Sigmoid colon (tissue), 7 donors: ENCODE data around the gene LYRM4. TPM values are rescaled to one million over a fixed set of nuclear protein-coding genes. Genes with fewer than 3 reads are reported as not detected.

Source experiments
- DNase-seq: peaks from one replicate; pipeline ENCODE4 v3.0.0-alpha.2; 2019
- H3K27ac ChIP-seq, 4 donors: fragments of 200-600 bp; sonication (generic); one replicate each; pipeline ENCODE4 v1.5.1; 2016 to 2019; ENCODE audit warnings: mild to moderate bottlenecking in 1 of 4
- H3K27me3 ChIP-seq, 3 donors: fragments of 200-600 bp; sonication (generic); one replicate each; pipeline ENCODE4 v1.5.1; 2019; ENCODE audit warnings: mild to moderate bottlenecking in 1 of 3
- H3K36me3 ChIP-seq, 4 donors: fragments of 200-600 bp; sonication (generic); one replicate each; pipeline ENCODE4 v1.5.1; 2016 to 2019
- H3K4me1 ChIP-seq, 4 donors: fragments of 200-600 bp; sonication (generic); one replicate each; pipeline ENCODE4 v1.5.1; 2017 to 2019
- H3K4me3 ChIP-seq, 4 donors: fragments of 200-600 bp; sonication (generic); one replicate each; pipeline ENCODE4 v1.5.1; 2017 to 2019; ENCODE audit warnings: mild to moderate bottlenecking in 2 of 4, moderate library complexity in 1 of 4
- H3K9me3 ChIP-seq, 4 donors: fragments of 200-600 bp in 3 of 4; sonication (generic) in 3 of 4; one replicate each; pipeline versions ENCODE4 v1.5.1 to v1.6.1; 2013 to 2019
- EP300 ChIP-seq, 4 donors: sonication (generic); formaldehyde crosslinking; IDR thresholded peaks; one replicate each; pipeline ENCODE4 v1.6.1; 2017; ENCODE audit warnings: antibody characterized with exemption in 4 of 4
- POLR2A ChIP-seq, 2 donors: fragments of 450-650 bp; IDR thresholded peaks; one replicate each; pipeline ENCODE4 v1.6.1; 2016; ENCODE audit warnings: antibody characterized with exemption in 2 of 2, mild to moderate bottlenecking in 2 of 2, moderate library complexity in 2 of 2
- POLR2AphosphoS5 ChIP-seq, 4 donors: sonication (generic); formaldehyde crosslinking; IDR thresholded peaks; one replicate each; pipeline ENCODE4 v1.6.1; 2017; ENCODE audit warnings: antibody characterized with exemption in 4 of 4
- WGBS, 2 donors: extraction: QIAGEN DNeasy Blood & Tissue Kit; methylation state at CpG; one replicate each; pipeline ENCODE4 v1.1.7; 2013; 5-methylcytosine and 5-hydroxymethylcytosine counted together
- intact Hi-C: fragments of 100-400 bp; cut with DNase I; formaldehyde crosslinking; loops from one replicate; pipeline ENCODE4 v1.15.1; 2023
- polyA plus RNA-seq, 3 donors: library from polyadenylated mRNA; stranded (reverse); fragments of 200-250 nt; gene quantifications; one replicate each; pipeline ENCODE4 v1.2.3, GENCODE V29; 2013
- total RNA-seq, 4 donors: library from RNA; depleted of rRNA; stranded (reverse); fragments of >200 nt; gene quantifications; one replicate each; pipeline ENCODE4 v1.1.0, GENCODE V29; 2016
- TF ChIP-seq, protein P1 (sequence below), 4 experiments: fragments of 450-650 bp in 3 of 4; fragments of 200-600 bp in 1 of 4; IDR thresholded peaks; one replicate each; pipeline ENCODE4 v1.5.1; 2016 to 2019; ENCODE audit warnings: antibody characterized with exemption in 4 of 4, mild to moderate bottlenecking in 3 of 4, moderate library complexity in 2 of 4
- donor health status: healthy with polysubstance abuse.
- donor health status: Bipolar disorder and iron deficiency.
- donor health status: healthy.

LYRM4 gene
- total and polyA plus RNA-seq, 7 donors: 11.3 to 29.3 (median 22.2) TPM

- Histone ChIP-seq H3K9me3 (no peaks in the 10 kb centered on the region), H3K4me1 (no peaks in the 10 kb centered on the region), H3K27me3 (no peaks in the 10 kb centered on the region), H3K36me3 (no peaks in the 10 kb centered on the region), H3K27ac (no peak overlapping the region), H3K4me3 (no peak overlapping the region)
- DNase-seq: no peak
- 93% methylated on average over 3 of the region's 3 CpGs for WGBS, 2 donors
- intact Hi-C loops: no loop called here
- TF ChIP-seq POLR2AphosphoS5 (IDR thresholded peaks at IDR 0.05) (no peak), EP300 (IDR thresholded peaks at IDR 0.05) (no peak), POLR2A (IDR thresholded peaks at IDR 0.05) (no peak)
- TF ChIP-seq, protein P1, sequence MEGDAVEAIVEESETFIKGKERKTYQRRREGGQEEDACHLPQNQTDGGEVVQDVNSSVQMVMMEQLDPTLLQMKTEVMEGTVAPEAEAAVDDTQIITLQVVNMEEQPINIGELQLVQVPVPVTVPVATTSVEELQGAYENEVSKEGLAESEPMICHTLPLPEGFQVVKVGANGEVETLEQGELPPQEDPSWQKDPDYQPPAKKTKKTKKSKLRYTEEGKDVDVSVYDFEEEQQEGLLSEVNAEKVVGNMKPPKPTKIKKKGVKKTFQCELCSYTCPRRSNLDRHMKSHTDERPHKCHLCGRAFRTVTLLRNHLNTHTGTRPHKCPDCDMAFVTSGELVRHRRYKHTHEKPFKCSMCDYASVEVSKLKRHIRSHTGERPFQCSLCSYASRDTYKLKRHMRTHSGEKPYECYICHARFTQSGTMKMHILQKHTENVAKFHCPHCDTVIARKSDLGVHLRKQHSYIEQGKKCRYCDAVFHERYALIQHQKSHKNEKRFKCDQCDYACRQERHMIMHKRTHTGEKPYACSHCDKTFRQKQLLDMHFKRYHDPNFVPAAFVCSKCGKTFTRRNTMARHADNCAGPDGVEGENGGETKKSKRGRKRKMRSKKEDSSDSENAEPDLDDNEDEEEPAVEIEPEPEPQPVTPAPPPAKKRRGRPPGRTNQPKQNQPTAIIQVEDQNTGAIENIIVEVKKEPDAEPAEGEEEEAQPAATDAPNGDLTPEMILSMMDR (IDR thresholded peaks at IDR 0.05): no peak
Observed at GRCh38 chr6:5150551-5151075, 110.1 kb downstream of the LYRM4 start.

GRCh38 chr6:5149891-5150290 lies 110.9 kb downstream of the LYRM4 start:
- TF ChIP-seq POLR2AphosphoS5 (IDR thresholded peaks at IDR 0.05) (no peak), POLR2A (IDR thresholded peaks at IDR 0.05) (no peak), EP300 (IDR thresholded peaks at IDR 0.05) (no peak)
- TF ChIP-seq, protein P1 (IDR thresholded peaks at IDR 0.05): no peak
- H3K27ac ChIP-seq: no peak overlapping the region
- WGBS, 2 donors: 93 to 94% methylated on average over 6 of the region's 6 CpGs
- intact Hi-C loops: loop anchor here (5.0 kb wide), 1 partner anchor 252 kb away; no protein-coding TSS in a partner anchor
- H3K4me3 ChIP-seq: no peak overlapping the region
- H3K27me3 ChIP-seq: no peaks in the 10 kb centered on the region
- no peaks in the 10 kb centered on the region for H3K36me3 ChIP-seq
- H3K4me1 ChIP-seq: no peaks in the 10 kb centered on the region
- no peak for DNase-seq
- no peaks in the 10 kb centered on the region for H3K9me3 ChIP-seq

DNA sequence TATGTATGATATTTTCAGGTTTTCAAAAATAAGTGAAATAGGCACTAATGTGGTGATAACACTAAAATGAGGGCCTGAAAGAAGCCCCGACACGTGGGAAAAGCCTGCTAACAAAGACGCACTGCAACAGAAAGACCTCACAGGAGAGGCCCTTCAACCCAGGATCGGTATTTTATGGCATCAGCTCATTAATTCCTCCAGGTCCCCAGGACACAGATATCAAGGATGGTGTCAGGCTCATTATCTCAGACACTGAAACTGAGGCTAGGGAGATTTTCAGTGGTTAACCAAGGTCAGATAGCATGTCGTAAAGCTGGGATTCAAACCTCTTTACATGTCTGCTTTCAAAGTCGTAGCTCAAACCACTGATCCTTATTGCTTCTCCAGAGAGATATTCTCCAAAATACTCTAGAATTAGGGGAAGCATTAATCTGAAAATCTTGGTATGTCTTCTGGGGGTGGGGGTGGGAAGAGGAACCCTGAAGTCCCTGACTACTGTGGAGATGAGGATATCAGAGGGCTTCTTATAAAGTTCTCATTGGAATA lies 111.5 kb downstream of the LYRM4 start:
- no peak overlapping the region for H3K4me3 ChIP-seq
- TF ChIP-seq, protein P1 (IDR thresholded peaks at IDR 0.05): no peak
- TF ChIP-seq POLR2AphosphoS5 (IDR thresholded peaks at IDR 0.05) (no peak), POLR2A (IDR thresholded peaks at IDR 0.05) (no peak), EP300 (IDR thresholded peaks at IDR 0.05) (no peak)
- no peak overlapping the region for H3K27ac ChIP-seq
- no peaks in the 10 kb centered on the region for H3K9me3 ChIP-seq
- intact Hi-C loops: loop anchor here (5.0 kb wide), 1 partner anchor 253 kb away; no protein-coding TSS in a partner anchor
- no peaks in the 10 kb centered on the region for H3K36me3 ChIP-seq
- DNase-seq: no peak
- H3K4me1 ChIP-seq: no peaks in the 10 kb centered on the region
- H3K27me3 ChIP-seq: no peaks in the 10 kb centered on the region
- 91 to 93% methylated on average over 6 of the region's 6 CpGs for WGBS, 2 donors

GRCh38 chr6:5146398-5146797 lies 114.4 kb downstream of the LYRM4 start:
- H3K9me3 ChIP-seq: no peaks in the 10 kb centered on the region
- no peak for TF ChIP-seq POLR2A (IDR thresholded peaks at IDR 0.05)
- TF ChIP-seq POLR2AphosphoS5 (IDR thresholded peaks at IDR 0.05): no peak
- no peak for TF ChIP-seq EP300 (IDR thresholded peaks at IDR 0.05)
- TF ChIP-seq, protein P1 (IDR thresholded peaks at IDR 0.05): no peak
- H3K4me3 ChIP-seq: no peak overlapping the region
- H3K27ac ChIP-seq: no peak overlapping the region
- 84 to 93% methylated on average over 4 of the region's 4 CpGs for WGBS, 2 donors
- DNase-seq: no peak
- peaks cover 0 to 8% (median 3%) of the 10 kb centered on the region in 4 donors for H3K4me1 ChIP-seq
- no peaks in the 10 kb centered on the region for H3K36me3 ChIP-seq
- intact Hi-C loops: loop anchor here (5.0 kb wide), 1 partner anchor 256 kb away; no protein-coding TSS in a partner anchor
- H3K27me3 ChIP-seq: no peaks in the 10 kb centered on the region
